B cell (primary cell): ENCODE data around the gene CDKN2D. TPM values are rescaled to one million over a fixed set of nuclear protein-coding genes. Genes with fewer than 3 reads are reported as not detected.

Experiments
- ATAC-seq: fragments of 200-7000 bp; cut with Tn5 transposase; one replicate; pipeline ENCODE4 v1.10.0; 2021; ENCODE audit warnings: low read depth, mild to moderate bottlenecking, moderate number of reproducible peaks, moderate library complexity
- CTCF ChIA-PET: fragments of 350-600 bp; sonication (Branson Sonifier 250); formaldehyde crosslinking; loops from one replicate; lab custom pipeline; 2021; ENCODE audit warnings: antibody characterized with exemption, inconsistent platforms; lab: Charles Lee
- POLR2A ChIA-PET: fragments of 350-600 bp; sonication (Branson Sonifier 250); formaldehyde crosslinking; loops from one replicate; lab custom pipeline; 2021; ENCODE audit warnings: antibody characterized with exemption; lab: Charles Lee
- DNase-seq: peaks from one replicate; pipeline ENCODE4 v3.0.0; 2013
- H2AFZ ChIP-seq: 2 replicates; pipeline ENCODE4 v1.6.1; 2012; ENCODE audit warnings: mild to moderate bottlenecking, low read depth, low read length; ENCODE audit not compliant: insufficient read depth, poor library complexity, severe bottlenecking
- H3K27ac ChIP-seq, 2 donors: 1 replicate in 1 of 2; 2 replicates in 1 of 2; pipeline ENCODE4 v1.5.1; 2012 to 2013; ENCODE audit warnings: low read length in 2 of 2, mild to moderate bottlenecking in 2 of 2, moderate library complexity in 1 of 2
- H3K27me3 ChIP-seq, 4 experiments: fragments of 200-600 bp in 1 of 4; sonication (generic) in 1 of 4; replicated peaks in 1 of 4; 1 replicate in 2 of 4; 2 replicates in 2 of 4; pipeline versions ENCODE4 v1.6.1 to v1.7.0; 2013 to 2016; ENCODE audit warnings: low read length in 3 of 4, mild to moderate bottlenecking in 2 of 4, mixed read lengths in 1 of 4, moderate library complexity in 1 of 4; ENCODE audit not compliant: insufficient read depth in 4 of 4, control insufficient read depth in 3 of 4; ENCODE audit errors: control extremely low read depth in 1 of 4
- H3K36me3 ChIP-seq, 2 experiments: replicated peaks in 1 of 2; 1 replicate in 1 of 2; 2 replicates in 1 of 2; pipeline versions ENCODE4 v1.6.1 to v1.7.1; 2013; ENCODE audit warnings: low read length in 1 of 2; ENCODE audit not compliant: insufficient read depth in 2 of 2, control insufficient read depth in 1 of 2; ENCODE audit errors: control extremely low read depth in 1 of 2, extremely low read depth in 1 of 2
- H3K4me1 ChIP-seq, 2 donors: fragments of 200-600 bp in 1 of 2; sonication (generic) in 1 of 2; 1 replicate in 1 of 2; 2 replicates in 1 of 2; pipeline versions ENCODE4 v1.5.1 to v1.6.1; 2013 to 2017; ENCODE audit warnings: low read length in 2 of 2; ENCODE audit not compliant: control insufficient read depth in 2 of 2, insufficient read depth in 2 of 2
- H3K4me2 ChIP-seq: replicated peaks from 2 replicates; pipeline ENCODE3; 2012; ENCODE audit warnings: mild to moderate bottlenecking, low read depth, low read length; ENCODE audit not compliant: poor library complexity, severe bottlenecking
- H3K4me3 ChIP-seq, 5 experiments: fragments of 200-600 bp in 1 of 5; sonication (generic) in 1 of 5; 1 replicate in 3 of 5; 2 replicates in 2 of 5; pipeline versions ENCODE4 v1.5.1 to v1.7.0; 2011 to 2016; ENCODE audit warnings: low read length in 4 of 5, mild to moderate bottlenecking in 4 of 5, low read depth in 2 of 5, control low read depth in 1 of 5, moderate library complexity in 1 of 5; ENCODE audit not compliant: insufficient read depth in 1 of 5; ENCODE audit errors: control extremely low read depth in 1 of 5, extremely low read depth in 1 of 5
- H3K79me2 ChIP-seq: fragments of 200-600 bp; sonication (generic); one replicate; pipeline ENCODE4 v1.6.0; 2016; ENCODE audit warnings: low read length; ENCODE audit not compliant: control insufficient read depth, insufficient read depth
- H3K9ac ChIP-seq: fragments of 200-600 bp; sonication (generic); 2 replicates; pipeline ENCODE4 v1.6.1; 2017; ENCODE audit warnings: mild to moderate bottlenecking, low read length, moderate library complexity
- H3K9me3 ChIP-seq, 3 donors: one replicate each; pipeline versions ENCODE4 v1.6.1 to v1.7.1; 2013; ENCODE audit warnings: low read length in 2 of 3; ENCODE audit not compliant: control insufficient read depth in 2 of 3, insufficient read depth in 1 of 3; ENCODE audit errors: control extremely low read depth in 1 of 3
- H4K20me1 ChIP-seq: 2 replicates; pipeline ENCODE4 v1.6.0; 2012; ENCODE audit warnings: mild to moderate bottlenecking, low read length; ENCODE audit not compliant: insufficient read depth, control insufficient read depth, poor library complexity, severe bottlenecking
- H3K27ac Mint-ChIP-seq: one replicate; pipeline ENCODE4 v1.8.0; 2021; ENCODE audit warnings: mixed read lengths
- H3K27me3 Mint-ChIP-seq: one replicate; pipeline ENCODE4 v1.8.0; 2021; ENCODE audit warnings: mixed read lengths
- H3K4me1 Mint-ChIP-seq: one replicate; pipeline ENCODE4 v1.8.0; 2021; ENCODE audit warnings: mixed read lengths
- H3K4me3 Mint-ChIP-seq: one replicate; pipeline ENCODE4 v1.8.0; 2021; ENCODE audit warnings: mixed read lengths
- H3K9me3 Mint-ChIP-seq: one replicate; pipeline ENCODE4 v1.8.0; 2022; ENCODE audit warnings: mixed read lengths; ENCODE audit not compliant: insufficient read depth
- EZH2 ChIP-seq: IDR thresholded peaks from 2 replicates; pipeline ENCODE4 v1.6.1; 2012; ENCODE audit warnings: borderline replicate concordance, low read depth, mild to moderate bottlenecking, moderate library complexity, low read length; ENCODE audit not compliant: insufficient read depth, poor library complexity, severe bottlenecking
- WGBS: methylation state at CpG from one replicate; pipeline ENCODE4 v1.1.5; 2013; ENCODE audit warnings: missing lambda C conversion rate; ENCODE audit not compliant: insufficient coverage; 5-methylcytosine and 5-hydroxymethylcytosine counted together
- intact Hi-C: fragments of 100-400 bp; cut with micrococcal nuclease; formaldehyde crosslinking; loops from one replicate; pipeline ENCODE4 v1.10.0; 2022
- polyA plus RNA-seq: library from polyadenylated mRNA; depleted of rRNA; stranded (reverse); fragments of >200 nt; gene quantifications from 2 replicates; pipeline ENCODE4 v1.2.3, GENCODE V29; 2012
- total RNA-seq, 2 donors: library from RNA; stranded (reverse); fragments of 120-200 nt in 1 of 2; gene quantifications; 1 replicate in 1 of 2; 2 replicates in 1 of 2; pipeline versions ENCODE4 v1.2.3 to v1.2.4, GENCODE V29; 2013 to 2022
- TF ChIP-seq, protein P1 (sequence below): fragments of 200-600 bp; IDR thresholded peaks from one replicate; pipeline ENCODE4 v1.8.0; 2022; ENCODE audit warnings: antibody characterized with exemption, mild to moderate bottlenecking

The CDKN2D gene
- total and polyA plus RNA-seq, 2 donors (not counting 1 experiment from before 2014, with no cell fraction given) = 38.4 to 122 TPM

DNA sequence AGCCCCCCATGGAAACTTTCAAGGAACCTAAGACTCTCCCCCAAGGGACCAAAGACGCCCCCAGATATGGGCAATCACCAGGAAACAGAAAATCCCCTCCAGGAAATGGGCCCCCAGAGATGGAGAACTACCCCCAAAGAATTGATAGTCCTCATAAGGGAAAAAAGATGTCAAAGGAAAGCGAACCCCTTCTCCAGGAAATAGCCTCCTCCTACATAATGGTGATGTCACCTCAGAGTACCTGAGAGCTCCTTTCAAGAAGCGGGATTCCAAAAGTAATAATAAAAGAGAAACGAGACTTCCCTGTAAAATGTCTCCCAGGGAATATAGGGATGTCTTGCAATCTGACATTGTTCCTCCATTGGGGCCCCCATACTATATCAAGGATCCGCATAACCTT lies 1.1 kb downstream of the CDKN2D start:
- no CpG with 5 or more reads among the region's 5 CpGs for WGBS
- Histone ChIP-seq H3K79me2 (peaks cover 36% of the 10 kb centered on the region), H2AFZ (no peak overlapping the region), H3K36me3 (peaks cover under 1 to 6% of the 10 kb centered on the region in 2 experiments), H3K9ac (peak overlapping the region; percentile 85), H3K4me3 (peak overlapping the region; percentile 92 to 99 (median 97)), H3K9me3 (no peaks in the 10 kb centered on the region), H3K4me2 (peak overlapping the region; percentile 82), H3K4me1 (peaks cover 28 to 44% of the 10 kb centered on the region in 2 donors), H3K27ac (peak overlapping the region; percentile 87 to 88), H4K20me1 (peaks cover 27% of the 10 kb centered on the region), H3K27me3 (no peaks in the 10 kb centered on the region)
- intact Hi-C loops = loop anchor here (5.0 kb wide), 2 partner anchors 130 to 150 kb away; no protein-coding TSS in a partner anchor
- no peak for TF ChIP-seq EZH2
- TF ChIP-seq, protein P1, sequence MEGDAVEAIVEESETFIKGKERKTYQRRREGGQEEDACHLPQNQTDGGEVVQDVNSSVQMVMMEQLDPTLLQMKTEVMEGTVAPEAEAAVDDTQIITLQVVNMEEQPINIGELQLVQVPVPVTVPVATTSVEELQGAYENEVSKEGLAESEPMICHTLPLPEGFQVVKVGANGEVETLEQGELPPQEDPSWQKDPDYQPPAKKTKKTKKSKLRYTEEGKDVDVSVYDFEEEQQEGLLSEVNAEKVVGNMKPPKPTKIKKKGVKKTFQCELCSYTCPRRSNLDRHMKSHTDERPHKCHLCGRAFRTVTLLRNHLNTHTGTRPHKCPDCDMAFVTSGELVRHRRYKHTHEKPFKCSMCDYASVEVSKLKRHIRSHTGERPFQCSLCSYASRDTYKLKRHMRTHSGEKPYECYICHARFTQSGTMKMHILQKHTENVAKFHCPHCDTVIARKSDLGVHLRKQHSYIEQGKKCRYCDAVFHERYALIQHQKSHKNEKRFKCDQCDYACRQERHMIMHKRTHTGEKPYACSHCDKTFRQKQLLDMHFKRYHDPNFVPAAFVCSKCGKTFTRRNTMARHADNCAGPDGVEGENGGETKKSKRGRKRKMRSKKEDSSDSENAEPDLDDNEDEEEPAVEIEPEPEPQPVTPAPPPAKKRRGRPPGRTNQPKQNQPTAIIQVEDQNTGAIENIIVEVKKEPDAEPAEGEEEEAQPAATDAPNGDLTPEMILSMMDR = no peak
- H3K9me3 Mint-ChIP-seq = no peaks in the 10 kb centered on the region
- ATAC-seq (no peak), DNase-seq (no peak)
- H3K27me3 Mint-ChIP-seq = no peaks in the 10 kb centered on the region
- H3K4me3 Mint-ChIP-seq = peak overlapping the region; percentile 95
- H3K4me1 Mint-ChIP-seq = peaks cover 49% of the 10 kb centered on the region
- ChIA-PET POLR2A (interaction anchor here (0.7 to 2.7 kb wide), 5 partner anchors 14 to 134 kb away, joined by 3 to 15 read pairs (median 4); no protein-coding TSS in a partner anchor), CTCF (interaction anchor here (0.6 to 12.0 kb wide), 7 partner anchors 13 to 93 kb away, joined by 3 to 102 read pairs (median 6); no protein-coding TSS in a partner anchor)
- H3K27ac Mint-ChIP-seq = peak overlapping the region; percentile 96
